ENCODE data around the gene FANCC.

Gene FANCC

GRCh38 chr9:95079461-95079860, 238.0 kb downstream of the FANCC start:
- TF ChIP-seq YY1 (IDR thresholded peaks at IDR 0.05; ENCODE audit: low read depth) (no peak), ZBTB7A (IDR thresholded peaks at IDR 0.05; ENCODE audit: low read depth) (no peak), TCF12 (IDR thresholded peaks at IDR 0.05; ENCODE audit: low read depth) (no peak), EP300 (IDR thresholded peaks at IDR 0.05; ENCODE audit: borderline replicate concordance) (no peak), USF1 (IDR thresholded peaks at IDR 0.05) (no peak), NFIC (IDR thresholded peaks at IDR 0.05) (no peak), MAX (IDR thresholded peaks at IDR 0.05) (no peak), EGR1 (IDR thresholded peaks at IDR 0.05) (no peak), CREB1 (IDR thresholded peaks at IDR 0.05; ENCODE audit: low read depth) (no peak)

- TF ChIP-seq USF1 (IDR thresholded peaks at IDR 0.05) (no peak), TAF1 (IDR thresholded peaks at IDR 0.05; ENCODE audit: low read depth) (no peak), FOXM1 (IDR thresholded peaks at IDR 0.05; ENCODE audit: borderline replicate concordance, low read depth) (no peak), NFIC (IDR thresholded peaks at IDR 0.05) (no peak), EP300 (IDR thresholded peaks at IDR 0.05; ENCODE audit: borderline replicate concordance) (no peak), CEBPB (IDR thresholded peaks at IDR 0.05) (no peak)
Measured at GRCh38 chr9:95078939-95079338, 238.6 kb downstream of the FANCC start.

GRCh38 chr9:95078511-95078910, 239.0 kb downstream of the FANCC start:
- TF ChIP-seq YY1 (IDR thresholded peaks at IDR 0.05; ENCODE audit: low read depth): no peak
- TF ChIP-seq ZBTB7A (IDR thresholded peaks at IDR 0.05; ENCODE audit: low read depth): no peak
- no peak for TF ChIP-seq RAD21 (IDR thresholded peaks at IDR 0.05; ENCODE audit: low read depth)
- no peak for TF ChIP-seq TEAD4 (IDR thresholded peaks at IDR 0.05)
- no peak for TF ChIP-seq NFIC (IDR thresholded peaks at IDR 0.05)
- no peak for TF ChIP-seq TAF1 (IDR thresholded peaks at IDR 0.05; ENCODE audit: low read depth)
- no peak for TF ChIP-seq CREB1 (IDR thresholded peaks at IDR 0.05; ENCODE audit: low read depth)
- no peak for TF ChIP-seq EGR1 (IDR thresholded peaks at IDR 0.05)
- no peak for TF ChIP-seq REST (IDR thresholded peaks at IDR 0.05; ENCODE audit: low read depth)
- TF ChIP-seq EP300 (IDR thresholded peaks at IDR 0.05; ENCODE audit: borderline replicate concordance): no peak
- TF ChIP-seq MAX (IDR thresholded peaks at IDR 0.05): no peak
- no peak for TF ChIP-seq USF1 (IDR thresholded peaks at IDR 0.05)
- no peak for TF ChIP-seq TCF12 (IDR thresholded peaks at IDR 0.05; ENCODE audit: low read depth)
- TF ChIP-seq CEBPB (IDR thresholded peaks at IDR 0.05): no peak

GRCh38 chr9:95077766-95078370, 239.6 kb downstream of the FANCC start:
- TF ChIP-seq TAF1 (IDR thresholded peaks at IDR 0.05; ENCODE audit: low read depth): no peak
- no peak for TF ChIP-seq RAD21 (IDR thresholded peaks at IDR 0.05; ENCODE audit: low read depth)
- no peak for TF ChIP-seq MAX (IDR thresholded peaks at IDR 0.05)
- no peak for TF ChIP-seq EGR1 (IDR thresholded peaks at IDR 0.05)
- TF ChIP-seq NFIC (IDR thresholded peaks at IDR 0.05): no peak
- no peak for TF ChIP-seq FOXM1 (IDR thresholded peaks at IDR 0.05; ENCODE audit: borderline replicate concordance, low read depth)
- no peak for TF ChIP-seq EP300 (IDR thresholded peaks at IDR 0.05; ENCODE audit: borderline replicate concordance)
- no peak for TF ChIP-seq TCF12 (IDR thresholded peaks at IDR 0.05; ENCODE audit: low read depth)
- TF ChIP-seq CEBPB (IDR thresholded peaks at IDR 0.05): no peak
- no peak for TF ChIP-seq CREB1 (IDR thresholded peaks at IDR 0.05; ENCODE audit: low read depth)
- TF ChIP-seq YY1 (IDR thresholded peaks at IDR 0.05; ENCODE audit: low read depth): no peak
- no peak for TF ChIP-seq REST (IDR thresholded peaks at IDR 0.05; ENCODE audit: low read depth)
- no peak for TF ChIP-seq TEAD4 (IDR thresholded peaks at IDR 0.05)
- no peak for TF ChIP-seq USF1 (IDR thresholded peaks at IDR 0.05)
- TF ChIP-seq ZBTB7A (IDR thresholded peaks at IDR 0.05; ENCODE audit: low read depth): no peak

Data from Ishikawa (cell line).